ENCODE results near the gene ARID3A. TPM values are rescaled to one million over a fixed set of nuclear protein-coding genes. Genes with fewer than 3 reads are reported as not detected.

The ARID3A gene
- total and polyA plus RNA-seq, 2 of the 13 experiments (the other 11 are each of a cell fraction or from before 2014, with no cell fraction given): 71.3 to 77.9 TPM

GRCh38 chr19:1000095-1000494 is 74.3 kb downstream of the ARID3A start, which contains the start of gene GRIN3B (continued):
- no peak for TF ChIP-seq ZNF121 (CRISPR knock-in tag; IDR thresholded peaks at IDR 0.05)
- no peak for TF ChIP-seq HMG20B (CRISPR knock-in tag; conservative IDR thresholded peaks at IDR 0.05)
- TF ChIP-seq POLR2G (IDR thresholded peaks at IDR 0.05; ENCODE audit: low read depth, low read length): no peak
- no peak for TF ChIP-seq ZNF597 (CRISPR knock-in tag; IDR thresholded peaks at IDR 0.05)
- TF ChIP-seq SNAPC5 (CRISPR knock-in tag; IDR thresholded peaks at IDR 0.05; ENCODE audit: borderline replicate concordance): no peak
- no peak for TF ChIP-seq TBX3 (IDR thresholded peaks at IDR 0.05; ENCODE audit: borderline replicate concordance)
- TF ChIP-seq ZNF775 (CRISPR knock-in tag; IDR thresholded peaks at IDR 0.05; ENCODE audit: borderline replicate concordance): no peak
- no peak for TF ChIP-seq GATA4 (IDR thresholded peaks at IDR 0.05; ENCODE audit: borderline replicate concordance, low read depth)
- TF ChIP-seq ZNF670 (CRISPR knock-in tag; IDR thresholded peaks at IDR 0.05; ENCODE audit: borderline replicate concordance): no peak
- no peak for TF ChIP-seq CEBPB (IDR thresholded peaks at IDR 0.05; ENCODE audit: borderline replicate concordance, low read depth, low read length)
- no peak for TF ChIP-seq ZNF879 (CRISPR knock-in tag; IDR thresholded peaks at IDR 0.05)
- TF ChIP-seq YEATS2 (CRISPR knock-in tag; IDR thresholded peaks at IDR 0.05; ENCODE audit: borderline replicate concordance): no peak
- TF ChIP-seq SRF (IDR thresholded peaks at IDR 0.05; ENCODE audit: low read depth, low read length): no peak
- no peak for TF ChIP-seq MED1 (CRISPR knock-in tag; IDR thresholded peaks at IDR 0.05)
- no peak for TF ChIP-seq HOMEZ (CRISPR knock-in tag; IDR thresholded peaks at IDR 0.05; ENCODE audit: low read depth)
- TF ChIP-seq ZNF138 (CRISPR knock-in tag; IDR thresholded peaks at IDR 0.05; ENCODE audit: low read depth): no peak
- no peak for TF ChIP-seq ZNF263 (CRISPR knock-in tag; IDR thresholded peaks at IDR 0.05)
- no peak for TF ChIP-seq NFIB (CRISPR knock-in tag; IDR thresholded peaks at IDR 0.05; ENCODE audit: borderline replicate concordance)
- TF ChIP-seq SNAPC4 (CRISPR knock-in tag; IDR thresholded peaks at IDR 0.05): no peak
- no peak for TF ChIP-seq ZMAT3 (CRISPR knock-in tag; conservative IDR thresholded peaks at IDR 0.05)
- TF ChIP-seq ZNF761 (CRISPR knock-in tag; conservative IDR thresholded peaks at IDR 0.05): no peak

Measured in HepG2 (cell line).